Stimulated activated CD8-positive, alpha-beta memory T cell treated with anti-CD3 and anti-CD28 coated beads, Interleukin-15, amount 100 ng/mL, for 48 hours (primary cell): ENCODE data around the gene CSK.
"Not testable (repeated sequence)": the region's sequence is repeated elsewhere in the genome, so short reads cannot be mapped to it uniquely, and the experiment has no call there.

Experiments used
- DNase-seq, 2 donors: peaks; one replicate each; pipeline ENCODE4 v3.0.0-alpha.2; 2020; ENCODE audit warnings: low read depth in 2 of 2

CSK gene

DNA sequence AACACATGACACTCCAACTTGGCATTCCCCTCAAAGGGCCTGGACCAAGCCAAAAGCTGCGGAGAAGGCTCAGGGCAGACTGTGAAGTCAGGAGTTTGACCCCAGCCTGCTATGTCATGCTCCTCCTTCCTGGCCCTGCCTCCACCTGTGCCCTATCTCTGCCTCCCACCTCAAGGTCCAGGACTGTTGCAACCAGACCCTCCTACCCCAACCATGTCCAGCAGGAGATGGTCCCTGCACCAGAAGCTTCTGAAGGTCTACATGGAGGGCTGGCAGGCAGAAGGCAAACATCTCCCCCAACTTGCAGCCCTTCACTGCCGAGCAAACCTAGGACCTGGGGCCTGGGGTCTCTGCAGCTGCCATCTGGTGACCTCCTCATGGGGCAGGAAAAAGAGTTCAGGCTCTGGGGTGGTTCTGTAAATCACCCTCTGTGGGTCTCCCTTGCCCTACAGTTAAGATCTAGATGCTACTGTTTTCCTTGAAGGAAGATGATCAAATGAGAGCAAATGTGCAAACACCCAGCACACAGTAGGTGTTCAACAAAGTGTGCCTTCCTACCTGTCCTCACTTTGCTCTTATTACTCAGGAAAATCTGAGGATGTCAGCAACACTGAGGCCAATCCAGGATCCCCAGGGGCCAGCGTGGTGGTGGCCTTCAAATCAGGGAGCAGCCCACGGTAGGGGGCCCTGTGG, 11.5 kb upstream of the CSK start:
- no peak for DNase-seq

DNA sequence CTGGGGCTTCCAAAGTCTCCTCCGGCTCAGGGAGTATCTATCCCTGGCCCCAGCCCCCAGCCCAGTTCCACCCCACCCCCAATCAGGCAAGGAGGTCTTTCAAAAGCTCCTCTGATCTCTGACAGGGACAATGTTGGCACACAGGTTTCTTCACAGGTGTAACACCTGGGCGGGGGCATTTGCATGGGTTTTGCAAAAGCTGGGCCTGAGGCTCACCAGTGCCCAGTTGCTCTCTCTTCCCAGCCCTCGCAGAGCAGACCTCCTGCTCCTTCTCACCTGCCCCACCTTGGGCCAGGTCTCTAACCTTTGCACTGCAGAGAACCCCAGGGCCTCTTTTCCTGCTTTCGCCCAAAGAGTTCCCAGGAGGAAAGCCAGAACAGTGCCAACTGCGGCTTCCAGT, 8.6 kb upstream of the CSK start:
- no peak for DNase-seq

DNA sequence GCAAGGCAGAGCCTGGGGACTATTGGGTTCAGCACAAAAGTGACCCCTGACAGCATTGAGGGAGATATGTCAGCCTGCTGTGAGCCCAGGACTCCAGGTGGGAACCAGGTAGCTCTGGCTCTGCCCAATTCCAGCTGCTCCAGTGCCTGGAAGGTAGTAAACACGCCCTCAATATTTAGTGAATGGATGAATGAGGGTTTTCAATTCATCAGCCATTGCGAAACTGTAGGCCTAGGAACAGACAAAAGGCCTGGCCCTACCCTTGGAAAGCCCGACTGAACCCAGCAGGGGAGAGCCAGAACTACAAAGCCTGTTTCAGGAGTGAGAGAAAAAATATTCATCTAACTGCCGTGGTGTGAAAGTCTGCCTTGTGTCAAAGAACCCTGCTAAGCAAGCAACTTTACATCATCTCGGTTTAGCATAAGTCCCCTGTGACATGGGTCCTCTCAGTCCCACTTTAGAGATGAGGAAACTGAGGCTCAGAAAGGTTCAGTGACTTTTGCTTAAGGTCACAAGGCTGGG, 8.1 kb upstream of the CSK start:
- DNase-seq, result no peak

DNA sequence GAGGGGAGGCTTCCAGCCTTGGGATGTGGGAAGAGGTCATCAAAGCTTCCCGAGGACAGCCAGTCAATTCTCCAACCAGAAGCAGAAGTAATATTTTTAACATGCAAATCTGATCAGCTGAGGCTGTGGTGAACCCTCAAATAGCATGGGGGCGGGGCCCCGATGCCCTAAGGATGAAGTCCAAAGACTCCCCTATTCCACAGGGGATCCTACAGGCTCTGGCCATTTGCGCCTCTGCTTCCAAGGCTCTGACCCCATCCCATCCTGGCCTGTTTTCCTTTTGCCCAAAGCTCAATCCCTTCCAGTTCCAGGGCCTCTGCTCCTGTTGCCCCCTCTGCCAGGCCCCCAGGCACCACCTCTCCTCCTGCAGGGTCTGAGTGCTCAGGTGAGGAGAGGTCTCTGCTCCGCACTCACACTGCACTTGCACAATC, 6.7 kb upstream of the CSK start:
- no peak for DNase-seq

DNA sequence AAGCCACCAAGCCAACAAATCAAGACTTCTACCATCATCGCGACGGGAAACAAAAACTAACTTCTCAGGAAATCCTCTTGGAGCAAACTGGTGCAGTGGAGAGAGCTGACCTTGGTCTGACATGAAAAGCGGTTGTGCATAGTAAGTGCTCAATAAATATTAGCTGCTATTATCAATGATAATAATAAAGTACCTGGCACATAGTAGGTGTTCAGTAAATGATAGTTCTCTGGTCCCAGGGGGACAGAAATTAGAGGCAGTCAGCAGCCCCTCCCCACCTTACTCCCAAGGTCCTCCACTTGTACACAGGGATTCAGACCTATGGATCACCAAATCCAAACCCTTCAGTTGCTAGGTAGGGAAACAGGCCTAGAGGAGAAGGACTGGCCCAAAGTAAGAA, 6.0 kb upstream of the CSK start:
- DNase-seq, result no peak

DNA sequence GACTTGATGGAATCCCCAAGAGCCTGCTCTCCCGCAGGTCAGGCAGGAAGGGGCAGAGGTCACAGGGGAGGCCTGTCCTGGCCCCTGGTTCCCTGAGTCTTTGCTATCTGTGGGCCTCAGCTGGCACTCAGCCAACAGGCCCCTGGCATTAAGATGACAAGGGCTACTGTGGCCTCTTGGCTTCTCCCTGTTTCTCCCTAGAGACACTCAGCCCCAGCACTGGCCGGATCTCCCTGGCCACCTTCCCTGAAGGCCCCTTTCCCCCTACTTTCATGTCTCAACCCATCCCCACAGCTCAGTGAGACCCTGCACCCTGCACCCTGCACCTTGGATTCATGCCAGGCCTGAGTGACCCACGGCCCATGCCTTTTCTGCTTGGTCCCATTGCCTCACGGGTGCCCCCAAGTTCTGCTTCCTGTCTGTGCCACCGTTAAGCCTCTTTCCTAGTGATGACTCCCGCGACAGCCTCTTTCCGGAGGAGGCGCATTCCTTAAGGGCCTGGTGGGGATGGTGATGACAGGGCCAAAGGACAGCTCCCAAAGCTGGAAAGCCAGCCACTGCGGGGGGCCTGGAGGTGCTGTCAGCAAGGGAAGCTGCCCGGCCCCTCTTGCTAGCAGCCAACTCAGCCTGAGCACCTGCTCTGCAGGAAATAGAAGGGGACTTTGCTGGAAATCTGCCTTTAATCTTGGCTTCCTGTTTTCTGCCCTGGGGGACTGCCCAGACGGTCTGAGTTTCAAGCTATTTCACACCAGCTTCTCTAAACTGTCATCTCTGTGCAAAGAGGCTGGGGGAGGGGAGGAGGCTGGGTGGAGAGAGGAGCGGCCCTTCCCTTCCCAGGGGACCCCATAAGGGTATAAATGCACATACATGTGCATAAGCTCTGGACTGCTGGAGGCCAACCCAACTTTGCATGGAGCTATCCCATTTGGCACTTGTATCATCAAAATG, 4.8 kb upstream of the CSK start:
- no peak for DNase-seq

DNA sequence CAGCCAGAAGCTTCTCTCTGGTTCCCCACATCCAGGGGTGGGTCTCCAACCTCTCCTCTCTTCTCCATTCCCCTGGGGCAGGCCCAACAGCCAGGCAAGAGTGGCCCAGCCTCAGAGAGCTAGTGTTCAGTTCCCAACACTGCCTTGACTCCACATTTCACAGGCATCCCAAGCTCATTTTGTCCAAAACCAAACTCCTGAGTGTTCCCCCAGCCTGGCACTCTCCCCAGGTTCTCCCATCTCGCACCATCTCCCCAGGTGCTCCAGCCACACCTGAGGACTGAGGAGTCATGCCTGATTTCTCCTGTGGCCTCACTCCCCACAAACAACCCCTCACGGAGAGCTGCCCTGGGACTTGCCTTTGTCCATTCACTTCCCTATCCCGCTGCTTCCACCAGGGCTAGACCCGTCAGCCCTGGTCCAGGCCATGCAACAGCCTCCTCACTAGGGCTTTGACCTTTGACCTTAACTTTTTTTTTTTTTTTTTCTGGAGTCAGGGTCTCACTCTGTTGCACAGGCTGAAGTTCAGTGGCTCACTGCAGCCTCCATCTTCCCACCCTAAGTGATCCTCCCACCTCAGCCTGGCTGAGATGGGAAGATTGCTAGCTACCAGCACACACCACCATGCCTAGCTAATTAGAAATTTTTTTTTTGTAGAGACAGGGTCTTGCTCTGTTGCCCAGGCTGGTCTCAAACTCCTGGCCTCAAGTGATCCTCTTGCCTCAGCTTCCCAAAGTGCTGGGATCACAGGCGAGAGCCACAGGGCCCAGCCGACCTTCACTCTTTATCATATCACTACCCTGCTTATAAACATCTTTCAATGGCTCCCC, 3.9 kb upstream of the CSK start:
- DNase-seq, result no peak

DNA sequence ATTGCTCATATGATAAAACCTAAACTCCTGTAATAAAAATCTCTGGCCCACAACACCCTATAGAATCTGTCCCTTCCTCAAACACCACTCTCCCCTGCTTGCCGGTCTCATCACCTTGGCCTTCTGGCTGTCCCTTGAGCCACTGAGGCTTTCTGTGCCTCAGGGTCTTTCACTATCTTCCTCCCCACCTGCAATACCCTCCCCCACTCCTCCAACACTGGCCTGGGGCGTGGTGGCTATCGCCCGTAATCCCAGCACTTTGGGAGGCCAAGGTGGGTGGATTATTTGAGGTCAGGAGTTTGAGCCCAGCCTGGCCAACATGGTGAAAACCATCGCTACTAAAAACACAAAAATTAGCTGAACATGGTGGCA, 3.3 kb upstream of the CSK start:
- no peak for DNase-seq

DNA sequence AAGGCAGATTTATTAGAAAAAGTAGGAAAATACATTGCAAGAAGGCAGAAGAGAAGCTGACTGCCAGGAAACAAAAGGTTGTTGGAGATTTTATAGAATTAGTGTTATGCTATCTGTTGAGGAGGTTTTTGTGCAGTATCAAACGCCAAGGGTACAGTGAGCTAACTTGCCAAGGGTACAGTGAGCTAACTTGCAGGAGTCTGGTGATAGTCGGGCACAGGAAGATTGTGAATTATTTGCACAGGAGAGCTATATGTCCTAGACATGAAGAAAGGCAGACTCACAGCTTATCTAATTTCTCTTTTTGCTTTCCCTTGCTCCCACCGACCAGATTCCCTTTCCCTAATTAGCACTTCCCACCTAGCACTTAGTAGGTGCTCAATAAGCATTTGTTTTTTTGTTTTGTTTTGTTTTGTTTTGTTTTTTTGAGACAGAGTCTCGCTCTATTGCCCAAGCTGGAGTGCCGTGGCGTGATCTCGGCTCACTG, 2.7 kb upstream of the CSK start:
- no peak for DNase-seq

DNA sequence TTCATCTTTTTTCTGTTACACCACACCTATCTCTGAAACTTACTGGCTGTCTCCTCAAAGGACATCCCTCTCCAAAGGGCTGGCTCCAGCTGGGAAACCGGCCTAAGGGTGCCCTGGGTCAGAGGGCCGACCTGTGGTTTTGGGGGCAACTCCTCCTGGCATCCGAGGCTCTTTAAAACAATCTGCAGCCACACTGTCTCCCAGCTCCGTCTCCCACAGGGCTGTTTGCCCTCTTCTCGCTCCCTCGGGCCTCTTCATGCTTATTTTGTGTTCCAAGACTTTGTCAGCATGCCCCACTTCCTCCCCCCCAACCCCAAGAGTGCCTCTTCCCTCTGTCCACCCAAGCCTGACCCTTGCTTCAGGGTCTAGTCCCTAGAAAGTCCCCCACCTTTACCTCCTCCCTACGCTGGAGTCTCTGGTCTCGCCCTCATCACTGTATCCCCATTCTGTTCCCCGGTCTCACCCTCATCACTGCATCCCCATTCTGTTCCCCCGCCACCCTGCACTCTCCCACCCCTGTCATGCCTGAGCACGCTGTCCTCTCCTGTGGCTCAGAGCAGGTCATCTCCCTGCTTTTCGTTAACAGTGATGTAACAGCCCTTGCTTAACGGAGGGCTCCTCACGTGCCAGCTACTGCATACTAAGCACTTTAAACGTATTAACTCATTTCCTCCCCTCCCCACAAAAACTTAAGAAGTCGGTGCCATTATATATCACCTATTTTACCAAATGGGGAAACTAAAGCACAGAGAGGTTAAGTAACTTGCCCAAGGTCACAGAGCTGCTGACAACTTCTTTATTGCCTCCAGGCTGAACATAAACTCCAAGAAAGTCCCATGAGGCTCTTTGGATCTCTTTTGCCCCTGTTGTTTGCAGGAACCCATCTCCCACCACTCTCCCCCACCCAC, 1.1 kb upstream of the CSK start:
- DNase-seq, result no peak

DNA sequence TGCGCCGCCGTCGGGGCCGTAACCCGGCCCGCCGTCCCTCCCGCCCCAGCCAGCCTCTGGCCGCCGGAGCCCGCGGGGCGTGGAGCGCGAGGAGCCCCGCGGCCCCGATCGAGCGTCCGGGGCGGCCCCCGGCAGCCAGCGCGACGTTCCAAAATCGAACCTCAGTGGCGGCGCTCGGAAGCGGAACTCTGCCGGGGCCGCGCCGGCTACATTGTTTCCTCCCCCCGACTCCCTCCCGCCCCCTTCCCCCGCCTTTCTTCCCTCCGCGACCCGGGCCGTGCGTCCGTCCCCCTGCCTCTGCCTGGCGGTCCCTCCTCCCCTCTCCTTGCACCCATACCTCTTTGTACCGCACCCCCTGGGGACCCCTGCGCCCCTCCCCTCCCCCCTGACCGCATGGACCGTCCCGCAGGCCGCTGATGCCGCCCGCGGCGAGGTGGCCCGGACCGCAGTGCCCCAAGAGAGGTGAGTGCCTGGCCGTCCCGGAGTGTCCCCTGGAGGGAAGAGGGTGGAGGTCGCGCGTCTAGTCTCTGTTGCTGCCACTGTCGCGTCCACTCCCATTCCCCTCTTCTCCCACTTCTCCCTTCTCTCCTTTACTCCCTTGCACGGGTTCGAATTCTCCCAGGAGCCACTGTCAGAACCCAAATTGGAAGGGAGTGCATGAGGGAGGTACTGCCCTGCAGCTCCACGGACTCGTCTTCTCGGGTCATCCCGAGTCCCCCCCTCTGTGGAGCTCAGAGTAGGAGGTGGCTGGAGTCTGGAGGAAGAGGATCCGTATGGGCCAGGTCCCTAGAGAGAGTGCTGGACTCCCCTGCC, 585 bp downstream of the CSK start:
- no peak for DNase-seq

DNA sequence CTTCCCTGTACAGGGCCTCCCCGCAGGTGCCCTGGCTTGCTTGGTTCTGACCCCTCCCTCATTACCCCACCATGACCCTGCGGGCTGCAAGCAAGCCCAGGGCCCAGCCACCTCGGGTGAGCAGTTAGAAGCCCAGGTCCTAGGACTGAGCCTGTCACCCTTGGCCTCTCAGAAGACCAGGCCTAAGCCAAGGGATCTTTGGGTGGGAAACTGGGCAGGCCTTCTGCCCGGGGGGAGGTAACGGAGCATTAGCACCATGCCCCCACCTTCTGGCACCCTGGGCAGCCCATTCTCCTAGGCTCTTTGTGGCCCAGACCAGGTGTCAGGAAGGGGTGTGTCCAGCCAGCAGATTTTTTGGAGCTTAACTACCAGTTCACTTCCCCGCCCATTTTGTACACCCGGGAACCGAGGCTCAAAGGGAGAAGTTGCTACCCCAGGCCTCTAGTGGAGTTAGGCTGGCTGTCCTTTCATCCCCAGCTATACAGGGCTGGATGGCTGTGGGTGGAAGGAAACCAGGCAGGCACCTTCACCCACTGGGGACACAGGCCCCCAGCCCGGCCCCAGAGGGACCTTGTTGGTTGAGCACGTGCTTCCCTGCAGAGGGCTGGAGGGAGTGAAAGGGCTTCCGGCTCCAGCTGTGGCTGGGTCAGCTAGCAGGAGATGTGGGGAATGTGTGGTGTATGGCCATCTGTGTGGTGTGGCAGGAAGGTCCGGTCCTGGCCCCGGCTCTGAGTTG, 1.4 kb downstream of the CSK start:
- no peak for DNase-seq

DNA sequence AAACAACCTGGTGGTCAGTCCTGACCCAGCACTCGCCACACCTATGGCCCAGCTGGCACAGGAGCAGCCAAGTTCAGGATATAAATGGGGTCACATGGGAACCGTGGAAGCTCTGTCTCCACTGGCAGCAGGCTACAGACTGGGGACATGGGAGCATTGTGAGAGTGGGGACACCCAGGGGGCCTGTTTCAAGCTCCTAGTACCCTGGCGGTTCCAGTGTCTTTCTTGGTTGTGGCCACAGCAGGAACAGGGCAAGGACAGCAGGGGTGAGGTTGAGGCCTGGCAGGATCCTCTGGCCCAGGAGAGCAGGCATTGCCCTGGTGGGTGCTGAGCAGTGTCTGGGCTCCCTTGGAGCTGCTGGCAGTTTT, 1.9 kb downstream of the CSK start:
- DNase-seq, result no peak

DNA sequence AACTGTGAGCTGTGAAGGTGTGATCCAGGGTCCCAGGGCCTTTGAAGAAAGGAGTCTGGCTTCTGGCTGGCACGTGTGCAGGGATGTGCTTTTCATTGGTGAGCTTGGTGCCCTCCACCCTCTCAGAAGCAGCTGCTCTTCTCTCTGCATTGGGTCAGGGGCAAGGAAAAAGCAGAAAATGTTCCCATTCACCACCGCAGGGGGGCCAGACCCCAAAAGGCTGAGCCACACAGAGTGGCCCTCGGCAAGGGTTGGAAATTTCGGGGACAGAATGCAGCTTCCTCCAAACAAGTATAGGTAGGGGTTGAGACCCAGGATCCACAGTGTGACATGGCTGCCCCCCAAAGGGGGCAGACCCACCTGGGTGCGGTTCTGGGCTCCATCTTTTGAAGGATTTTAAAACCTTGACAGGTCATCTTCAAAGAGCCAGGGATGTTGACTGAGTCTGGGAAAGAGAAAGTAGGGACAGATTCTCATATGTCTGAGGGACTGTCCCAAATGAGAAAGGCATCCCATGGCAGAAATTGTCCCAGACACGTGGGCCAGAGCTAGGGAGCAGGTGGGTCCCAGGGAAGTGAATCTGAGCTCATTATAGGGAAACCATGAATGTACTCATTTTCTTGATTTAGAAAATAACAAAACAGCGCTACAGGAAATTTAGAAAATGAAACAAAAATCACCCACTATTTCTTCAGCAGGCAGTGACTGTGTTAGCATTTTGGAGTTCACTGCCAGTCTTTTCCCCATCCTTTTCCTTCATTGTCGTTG, 2.7 kb downstream of the CSK start:
- no peak for DNase-seq

DNA sequence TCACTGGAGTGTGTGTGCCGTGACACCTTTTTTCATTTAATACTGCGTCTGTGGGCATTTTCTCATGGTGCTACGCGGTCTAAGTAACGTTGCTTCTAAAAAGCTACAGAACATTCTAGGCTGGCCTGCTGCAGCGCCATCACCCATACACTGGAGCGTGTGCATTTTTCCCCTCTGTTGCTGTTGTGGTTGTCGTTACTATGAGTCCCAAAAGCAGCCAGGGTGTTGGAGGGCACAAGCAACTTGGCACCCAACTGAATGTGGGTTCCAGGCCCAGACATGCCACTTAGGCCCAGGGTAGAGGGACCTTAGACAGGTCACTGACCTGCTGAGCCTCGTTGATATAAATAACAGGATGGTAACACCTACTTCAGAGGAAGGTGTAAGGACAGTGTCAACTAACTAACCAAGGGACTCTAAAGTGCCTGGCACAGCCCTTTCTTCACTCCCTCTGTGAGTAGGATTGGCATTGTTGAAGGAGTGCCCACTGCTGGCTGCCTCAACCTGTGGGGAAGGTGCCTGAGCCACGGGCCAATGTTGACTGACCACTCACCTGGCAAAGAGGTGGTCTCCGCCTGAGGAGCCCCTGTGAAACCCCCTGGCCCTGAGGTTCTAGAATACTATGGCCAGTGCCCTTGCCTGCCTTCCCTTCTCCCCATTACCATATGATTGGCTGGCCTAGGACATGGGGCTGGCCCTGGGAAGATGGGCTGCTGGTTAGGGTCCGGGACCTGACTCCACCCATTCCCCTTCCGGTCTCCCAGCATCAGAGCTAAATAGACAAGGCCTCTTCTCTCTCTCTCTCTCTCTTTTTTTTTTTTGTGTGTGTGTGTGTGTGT, 3.5 kb downstream of the CSK start:
- no peak for DNase-seq

DNA sequence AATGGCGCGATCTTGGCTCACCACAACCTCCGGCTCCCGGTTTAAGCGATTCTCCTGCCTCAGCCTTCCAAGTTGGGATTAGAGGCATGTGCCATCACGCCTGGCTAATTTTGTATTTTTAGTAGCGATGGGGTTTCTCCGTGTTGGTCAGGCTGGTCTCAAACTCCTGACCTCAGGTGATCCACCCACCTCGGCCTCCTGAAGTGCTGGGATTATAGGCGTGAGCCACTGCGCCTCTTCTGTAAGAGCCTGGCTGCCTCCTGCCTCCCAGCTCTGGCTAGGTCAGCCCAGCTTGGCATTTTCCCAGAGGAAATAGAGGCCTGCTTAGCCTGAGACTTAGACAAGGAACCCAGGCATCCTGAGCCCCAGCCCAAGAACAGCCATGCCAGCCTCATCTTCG, 4.2 kb downstream of the CSK start:
- DNase-seq, result not testable (repeated sequence)

DNA sequence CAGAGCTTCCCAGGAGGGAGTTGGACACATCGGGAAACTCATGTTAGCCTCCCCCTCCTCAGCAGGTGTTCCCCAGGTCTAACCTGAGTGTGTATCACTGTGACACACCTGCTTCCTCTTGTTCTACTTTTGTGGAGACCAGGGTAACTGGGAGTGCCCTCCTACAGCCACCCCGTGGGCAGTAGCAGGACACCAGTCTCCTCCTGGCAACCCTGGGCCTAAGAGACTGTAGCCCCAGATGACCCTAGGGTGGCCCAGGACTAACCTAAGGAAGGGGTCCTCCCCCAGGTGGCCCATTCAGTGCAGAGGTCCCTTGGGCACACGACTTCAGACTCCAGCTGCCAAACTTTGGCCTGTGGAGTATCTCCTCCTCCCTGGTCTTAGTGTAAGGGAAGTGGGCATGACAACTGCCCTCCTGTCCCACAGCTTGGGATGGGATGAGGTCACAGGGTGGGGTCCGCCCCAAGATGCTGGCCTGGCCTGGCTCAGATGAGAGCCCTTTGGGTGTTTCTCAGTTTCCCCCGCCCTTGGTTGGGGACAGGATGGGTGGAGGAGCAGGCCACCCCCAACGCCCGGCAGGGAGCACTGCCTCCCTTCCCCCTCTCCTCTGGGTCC, 4.8 kb downstream of the CSK start:
- no peak for DNase-seq
